Thymus (tissue), 14 donors: ENCODE data around the gene DTNA. TPM values are rescaled to one million over a fixed set of nuclear protein-coding genes. Genes with fewer than 3 reads are reported as not detected.
"Not testable (repeated sequence)": the region's sequence is repeated elsewhere in the genome, so short reads cannot be mapped to it uniquely, and the experiment has no call there.

Experiments
- DNase-seq, 9 donors: peaks; one replicate each; pipeline ENCODE4 v3.0.0-alpha.2; 2013; ENCODE audit warnings: low spot score in 9 of 9, low read depth in 6 of 9, missing footprints in 1 of 9
- H3K27ac ChIP-seq, 2 donors: one replicate each; pipeline ENCODE4 v1.5.1; 2013; ENCODE audit warnings: control low read depth in 1 of 2, low read depth in 1 of 2, low read length in 1 of 2, mild to moderate bottlenecking in 1 of 2, moderate library complexity in 1 of 2
- H3K27me3 ChIP-seq, 2 donors: one replicate each; pipeline ENCODE4 v1.5.1; 2013; ENCODE audit warnings: low read length in 1 of 2; ENCODE audit not compliant: control insufficient read depth in 2 of 2, insufficient read depth in 1 of 2
- H3K36me3 ChIP-seq, 2 donors: one replicate each; pipeline ENCODE4 v1.5.1; 2013; ENCODE audit warnings: low read length in 1 of 2, mild to moderate bottlenecking in 1 of 2, moderate library complexity in 1 of 2; ENCODE audit not compliant: control insufficient read depth in 2 of 2, insufficient read depth in 2 of 2
- H3K4me1 ChIP-seq, 2 donors: one replicate each; pipeline ENCODE4 v1.5.1; 2013; ENCODE audit warnings: low read length in 2 of 2; ENCODE audit not compliant: control insufficient read depth in 2 of 2, insufficient read depth in 2 of 2
- H3K4me3 ChIP-seq, 2 donors: one replicate each; pipeline ENCODE4 v1.5.1; 2013; ENCODE audit warnings: low read length in 2 of 2, control low read depth in 1 of 2, mild to moderate bottlenecking in 1 of 2
- H3K9me3 ChIP-seq, 2 donors: one replicate each; pipeline ENCODE4 v1.5.1; 2013; ENCODE audit warnings: low read length in 1 of 2, mild to moderate bottlenecking in 1 of 2; ENCODE audit not compliant: control insufficient read depth in 2 of 2, insufficient read depth in 1 of 2
- WGBS: extraction: QIAGEN DNeasy Blood & Tissue Kit; methylation state at CpG from one replicate; pipeline ENCODE4 v1.1.7; 2013; 5-methylcytosine and 5-hydroxymethylcytosine counted together
- long read RNA-seq, 10 donors: transcript quantifications; one replicate each; lab custom pipeline, GENCODE V29; 2026
- polyA plus RNA-seq: library from polyadenylated mRNA; stranded (reverse); fragments of 200-250 nt; gene quantifications from one replicate; pipeline ENCODE4 v1.2.3, GENCODE V29; 2013
- total RNA-seq: library from RNA; stranded (reverse); fragments of 120-200 nt; gene quantifications from one replicate; pipeline ENCODE4 v1.2.4, GENCODE V29; 2013
- donor health status: healthy.

DTNA gene
- 1.7 TPM for total RNA-seq
- polyA plus RNA-seq: 2.9 TPM
- long read RNA-seq, donor 1: 0 reads
- long read RNA-seq, donor 2: 0 reads
- long read RNA-seq, donor 3: 0 reads
- long read RNA-seq, donor 4: 0 reads
- long read RNA-seq, donor 5: 0 reads
- long read RNA-seq, donor 6: 0 reads
- long read RNA-seq, donor 7: 0 reads
- long read RNA-seq, donor 8: 0 reads
- long read RNA-seq, donor 9: 0 reads
- long read RNA-seq, donor 10: 0 reads

DNA sequence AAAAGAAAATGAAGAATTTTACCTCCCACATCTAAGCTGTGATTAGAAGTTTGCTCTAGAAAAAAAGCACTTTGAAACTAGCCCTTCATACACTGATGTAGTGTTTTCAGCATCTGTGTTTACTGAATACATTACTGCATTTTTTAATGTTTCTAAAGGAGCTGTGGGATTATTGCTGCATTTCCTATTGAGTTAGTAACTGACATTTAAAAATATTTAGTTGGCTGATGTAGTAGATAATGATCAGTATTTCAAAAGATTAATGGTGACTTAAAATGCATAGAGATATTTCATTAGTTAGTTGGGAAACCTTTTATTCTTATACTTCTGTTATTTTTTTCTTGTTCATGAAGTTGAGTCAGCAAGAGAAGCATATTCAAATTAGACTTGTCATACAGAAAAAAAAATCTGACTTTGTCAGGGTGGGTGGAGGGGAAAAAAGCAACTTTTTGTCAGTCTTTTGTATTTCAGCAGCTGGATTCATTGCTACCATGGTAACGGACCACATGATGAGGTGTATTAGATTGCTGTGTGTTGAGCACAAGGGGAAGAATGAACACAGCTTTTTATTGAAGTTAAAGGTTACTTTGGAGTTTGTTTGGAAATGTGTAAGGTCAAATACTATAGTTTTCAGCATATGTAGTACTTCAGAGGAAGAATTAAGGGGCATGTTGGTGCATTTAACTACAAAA, at the start of gene DTNA:
Gene DTNA (plus strand): TSS at position 549 of the 692 bp plus-strand sequence. CDS start 45,679 bp downstream, outside the sequence.
- WGBS: 82% methylated on average over 1 of the region's 1 CpG
- H3K4me1 ChIP-seq: no peaks in the 10 kb centered on the region
- no peaks in the 10 kb centered on the region for H3K27me3 ChIP-seq
- no peak within 1 kb of the TSS for H3K27ac ChIP-seq
- H3K4me3 ChIP-seq: no peak within 1 kb of the TSS
- H3K9me3 ChIP-seq: no peaks in the 10 kb centered on the region
- no peaks in the 10 kb centered on the region for H3K36me3 ChIP-seq
- peak in 1 of 9 donors; percentile 15 for DNase-seq

DNA sequence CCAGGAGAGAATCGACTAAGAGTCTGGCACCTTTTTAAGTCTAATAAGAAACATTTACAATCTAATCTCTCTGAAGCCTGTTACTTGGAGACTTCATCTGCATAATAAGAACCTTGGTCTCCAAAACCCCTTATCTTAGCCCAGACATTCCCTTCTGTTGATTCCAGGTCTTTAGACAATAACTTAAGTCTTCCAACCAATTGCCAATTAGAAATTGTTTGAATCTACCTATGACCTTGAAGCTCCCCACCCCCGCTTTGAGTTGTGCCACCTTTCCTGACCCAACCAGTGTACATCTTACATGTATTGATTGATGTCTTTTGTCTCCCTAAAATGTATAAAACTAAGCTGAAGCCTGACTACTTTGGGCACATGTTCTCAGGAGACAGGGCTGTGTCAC, 49.5 kb upstream of the DTNA start:
- WGBS: 90% methylated on average over 2 of the region's 2 CpGs
- DNase-seq: no peak
- H3K27me3 ChIP-seq: no peaks in the 10 kb centered on the region

GRCh38 chr18:34661464-34662087, 48.5 kb upstream of the DTNA start:
- H3K9me3 ChIP-seq: no peaks in the 10 kb centered on the region
- H3K27me3 ChIP-seq: no peaks in the 10 kb centered on the region
- DNase-seq: peak in 6 of 9 donors; percentile 4 to 55 (median 12)
- no peaks in the 10 kb centered on the region for H3K4me1 ChIP-seq
- H3K4me3 ChIP-seq: no peak overlapping the region
- 61% methylated on average over 4 of the region's 4 CpGs for WGBS
- H3K27ac ChIP-seq: no peak overlapping the region
- no peaks in the 10 kb centered on the region for H3K36me3 ChIP-seq

More for the DNA sequence above, 49.5 kb upstream of the DTNA start:
- H3K9me3 ChIP-seq: no peaks in the 10 kb centered on the region
- H3K4me1 ChIP-seq: no peaks in the 10 kb centered on the region
- H3K27ac ChIP-seq: no peak overlapping the region
- no peaks in the 10 kb centered on the region for H3K36me3 ChIP-seq
- H3K4me3 ChIP-seq: no peak overlapping the region

DNA sequence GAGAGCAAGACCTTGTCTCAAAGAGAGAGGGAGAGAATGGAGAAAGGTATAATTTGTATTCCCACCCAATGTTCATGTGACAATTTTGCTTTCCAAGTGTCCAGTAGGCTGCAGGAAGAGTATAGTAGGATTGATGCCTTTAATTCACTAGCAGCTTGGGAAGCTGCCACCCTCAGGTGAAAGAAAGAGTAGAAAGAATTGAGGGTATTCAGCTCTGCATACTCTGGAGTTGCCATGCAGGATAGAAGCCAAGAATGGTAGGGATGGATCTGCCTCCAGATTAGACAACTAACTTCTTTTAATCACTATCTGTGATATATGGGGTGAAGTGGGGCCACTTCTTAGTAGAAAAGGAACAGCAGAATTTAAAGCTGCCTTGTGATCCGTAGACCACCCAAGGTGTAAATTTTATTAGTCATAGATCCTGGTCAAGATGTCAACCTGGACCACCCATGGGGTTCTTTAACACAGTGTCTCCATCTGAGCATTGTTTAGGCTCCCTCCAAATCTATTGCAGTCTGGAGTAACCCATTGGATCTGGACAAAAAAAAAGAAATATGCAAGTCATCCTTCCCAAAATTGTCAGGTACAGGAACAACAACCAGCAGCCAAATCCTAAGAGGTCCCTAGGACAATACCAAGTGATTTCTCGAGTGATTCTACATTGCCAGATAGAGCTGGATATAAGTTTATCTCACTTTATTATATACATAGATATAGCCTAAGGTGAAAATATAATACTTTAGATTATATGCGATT, 33.1 kb upstream of the DTNA start:
- Histone ChIP-seq H3K9me3 (no peaks in the 10 kb centered on the region), H3K27ac (no peak overlapping the region), H3K4me1 (no peaks in the 10 kb centered on the region), H3K27me3 (no peaks in the 10 kb centered on the region), H3K36me3 (no peaks in the 10 kb centered on the region), H3K4me3 (no peak overlapping the region)
- WGBS: 91% methylated on average over 3 of the region's 3 CpGs
- DNase-seq: no peak

- peak in 1 of 9 donors; percentile 5 for DNase-seq
Measured at GRCh38 chr18:34689750-34690149, 20.3 kb upstream of the DTNA start.

DNA sequence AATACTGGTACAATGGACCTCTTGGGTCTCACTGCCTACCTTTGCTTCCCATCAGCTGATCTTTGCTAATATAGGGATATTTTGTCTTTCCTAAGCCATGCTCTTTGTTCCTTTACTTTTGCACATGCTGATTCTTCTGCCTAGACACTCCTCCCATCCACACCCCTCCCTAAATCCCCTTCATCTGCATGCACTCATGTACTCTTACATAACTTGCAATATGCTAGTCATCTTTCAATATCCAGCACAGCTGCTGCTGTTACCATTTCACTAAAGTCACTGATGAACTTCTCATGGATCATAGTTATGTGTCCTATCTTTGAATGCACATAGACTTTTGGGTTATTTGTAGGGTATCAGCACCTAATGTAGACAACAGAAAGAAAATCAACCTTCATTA, 18.5 kb upstream of the DTNA start:
- Histone ChIP-seq H3K36me3 (no peaks in the 10 kb centered on the region), H3K27me3 (no peaks in the 10 kb centered on the region), H3K27ac (no peak overlapping the region), H3K4me1 (no peaks in the 10 kb centered on the region), H3K9me3 (no peaks in the 10 kb centered on the region), H3K4me3 (no peak overlapping the region)
- DNase-seq: no peak

More at GRCh38 chr18:34689750-34690149, 20.3 kb upstream of the DTNA start:
- WGBS: 74% methylated on average over 3 of the region's 3 CpGs
- H3K36me3 ChIP-seq, H3K9me3 ChIP-seq, H3K4me1 ChIP-seq, H3K27ac ChIP-seq, H3K4me3 ChIP-seq, H3K27me3 ChIP-seq: not testable (repeated sequence)

DNA sequence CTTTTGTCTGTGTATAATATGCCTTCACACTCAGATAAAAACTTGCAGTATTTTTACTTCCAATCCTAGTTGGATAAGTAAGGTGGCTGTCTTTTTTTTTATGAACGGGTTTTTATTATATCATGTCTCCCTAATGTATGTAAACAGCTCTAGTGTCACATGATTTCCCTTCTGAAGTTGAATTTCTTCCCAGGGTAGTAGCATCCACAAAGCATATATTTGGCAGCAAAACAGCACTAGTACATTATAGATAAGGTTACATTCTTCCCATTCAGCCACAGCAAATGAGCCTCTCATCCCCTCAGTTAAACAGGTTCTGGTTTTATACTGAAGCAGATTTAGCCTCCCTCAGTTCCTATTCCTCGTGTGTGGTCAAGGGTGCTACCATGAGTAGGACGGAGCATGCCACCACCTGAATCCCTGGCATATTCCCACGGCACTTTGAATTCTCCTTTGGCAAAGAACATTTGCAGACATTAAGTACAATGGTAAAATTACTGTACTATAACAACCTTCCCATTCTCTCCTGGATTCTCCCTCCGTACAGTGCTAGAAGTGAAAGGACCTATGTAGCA, 15.4 kb upstream of the DTNA start:
- DNase-seq: no peak
- WGBS: 93% methylated on average over 5 of the region's 5 CpGs
- Histone ChIP-seq H3K4me1 (no peaks in the 10 kb centered on the region), H3K4me3 (no peak overlapping the region), H3K9me3 (no peaks in the 10 kb centered on the region), H3K27ac (no peak overlapping the region), H3K36me3 (no peaks in the 10 kb centered on the region), H3K27me3 (no peaks in the 10 kb centered on the region)

DNA sequence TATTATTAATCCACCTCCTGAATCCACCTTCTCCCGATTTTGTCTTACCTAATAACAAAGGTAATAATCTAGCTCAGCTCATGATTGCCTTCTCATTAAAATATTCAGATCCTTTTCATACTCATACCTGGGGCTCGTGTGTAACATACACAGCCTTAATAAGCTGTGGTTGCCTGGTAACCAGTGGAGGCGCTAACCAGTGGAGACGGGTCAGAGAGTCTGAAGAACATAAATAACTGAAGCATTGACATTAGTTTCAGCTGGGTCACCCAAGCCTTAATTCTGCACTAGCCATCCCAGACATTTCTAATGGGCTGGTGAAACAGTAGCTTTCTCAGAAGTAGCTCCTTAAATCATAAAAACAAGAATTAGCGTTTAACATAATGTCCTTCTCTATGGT, 14.8 kb upstream of the DTNA start:
- H3K27ac ChIP-seq: no peak overlapping the region
- 93% methylated on average over 5 of the region's 5 CpGs for WGBS

More for the DNA sequence above, 14.8 kb upstream of the DTNA start:
- no peak overlapping the region for H3K4me3 ChIP-seq
- no peak for DNase-seq
- H3K9me3 ChIP-seq: no peaks in the 10 kb centered on the region
- H3K4me1 ChIP-seq: no peaks in the 10 kb centered on the region
- H3K27me3 ChIP-seq: no peaks in the 10 kb centered on the region
- H3K36me3 ChIP-seq: no peaks in the 10 kb centered on the region
